Natural killer cell (primary cell): ENCODE measurements around the gene EEPD1. TPM values are rescaled to one million over a fixed set of nuclear protein-coding genes. Genes with fewer than 3 reads are reported as not detected.
A peak's percentile ranks its signal among the peaks of the same experiment; 100 is the strongest.

Experiments used
- ATAC-seq, 3 donors: fragments of 150-1000 bp in 2 of 3; fragments of 200-7000 bp in 1 of 3; cut with Tn5 transposase; 1 replicate in 1 of 3; 2 replicates in 2 of 3; pipeline ENCODE4 v1.10.0; 2021; ENCODE audit warnings: mild to moderate bottlenecking in 2 of 3, moderate library complexity in 2 of 3
- DNase-seq, 2 donors: peaks; one replicate each; pipeline versions ENCODE4 v3.0.0 to v3.0.0-alpha.2; 2013 to 2021; ENCODE audit warnings: mixed read lengths in 1 of 2
- H3K27ac ChIP-seq: one replicate; pipeline ENCODE4 v1.5.1; 2013; ENCODE audit warnings: mild to moderate bottlenecking, low read length
- H3K27me3 ChIP-seq: one replicate; pipeline ENCODE4 v1.6.1; 2013; ENCODE audit warnings: low read length; ENCODE audit not compliant: control insufficient read depth, insufficient read depth
- H3K36me3 ChIP-seq: one replicate; pipeline ENCODE4 v1.6.1; 2013; ENCODE audit warnings: low read length; ENCODE audit not compliant: control insufficient read depth, insufficient read depth
- H3K4me1 ChIP-seq: one replicate; pipeline ENCODE4 v1.6.1; 2013; ENCODE audit warnings: low read length; ENCODE audit not compliant: control insufficient read depth, insufficient read depth
- H3K4me3 ChIP-seq: one replicate; pipeline ENCODE4 v1.5.1; 2013; ENCODE audit warnings: low read length
- H3K9me3 ChIP-seq: one replicate; pipeline ENCODE4 v1.6.1; 2013; ENCODE audit warnings: low read length; ENCODE audit not compliant: control insufficient read depth, insufficient read depth
- H3K27ac Mint-ChIP-seq, 2 donors: one replicate each; pipeline ENCODE4 v1.8.0; 2022; ENCODE audit warnings: mild to moderate bottlenecking in 2 of 2, mixed read lengths in 2 of 2, moderate library complexity in 1 of 2
- H3K27me3 Mint-ChIP-seq, 2 donors: one replicate each; pipeline ENCODE4 v1.8.0; 2022; ENCODE audit warnings: low read depth in 2 of 2, mixed read lengths in 2 of 2
- H3K36me3 Mint-ChIP-seq: one replicate; pipeline ENCODE4 v1.8.0; 2022; ENCODE audit warnings: mixed read lengths
- H3K4me1 Mint-ChIP-seq, 2 donors: one replicate each; pipeline ENCODE4 v1.8.0; 2022; ENCODE audit warnings: mixed read lengths in 2 of 2
- H3K4me3 Mint-ChIP-seq: one replicate; pipeline ENCODE4 v1.8.0; 2022; ENCODE audit warnings: mild to moderate bottlenecking, moderate library complexity, mixed read lengths
- H3K9me3 Mint-ChIP-seq, 2 donors: one replicate each; pipeline ENCODE4 v1.8.0; 2022; ENCODE audit warnings: mixed read lengths in 2 of 2
- CTCF ChIP-seq: fragments of 200-600 bp; IDR thresholded peaks from one replicate; pipeline ENCODE4 v1.8.0; 2022; ENCODE audit warnings: antibody characterized with exemption
- WGBS: methylation state at CpG from one replicate; pipeline ENCODE4 v1.1.7; 2013; ENCODE audit warnings: missing lambda C conversion rate; ENCODE audit not compliant: insufficient coverage; 5-methylcytosine and 5-hydroxymethylcytosine counted together
- intact Hi-C: fragments of 100-400 bp; cut with micrococcal nuclease; formaldehyde crosslinking; loops from one replicate; pipeline ENCODE4 v1.14.2; 2022
- total RNA-seq, 4 donors: library from RNA; stranded (reverse); fragments of 120-200 nt in 1 of 4; gene quantifications; one replicate each; pipeline versions ENCODE4 v1.2.3 to v1.2.4, GENCODE V29; 2013 to 2022

EEPD1 gene
- total RNA-seq, 3 donors from 2014 or later (not counting 1 experiment from before 2014, with no cell fraction given): 0.45 to 4.9 (median 1.4) TPM

- Mint-ChIP-seq H3K27me3 (peaks cover 0 to 7% of the 10 kb centered on the region in 2 donors), H3K4me1 (no peaks in the 10 kb centered on the region), H3K27ac (no peak overlapping the region), H3K36me3 (no peaks in the 10 kb centered on the region), H3K9me3 (no peaks in the 10 kb centered on the region), H3K4me3 (no peak overlapping the region)
- H3K9me3 ChIP-seq: no peaks in the 10 kb centered on the region
- no peak for DNase-seq
- no peaks in the 10 kb centered on the region for H3K36me3 ChIP-seq
- no peak for TF ChIP-seq CTCF
- ATAC-seq: peak in 1 of 3 donors; percentile 65
- H3K4me3 ChIP-seq: no peak overlapping the region
- H3K27ac ChIP-seq: no peak overlapping the region
- WGBS: 59% methylated on average over 11 of the region's 11 CpGs
- peaks cover 9% of the 10 kb centered on the region for H3K4me1 ChIP-seq
- no peaks in the 10 kb centered on the region for H3K27me3 ChIP-seq
- intact Hi-C loops: no loop called here
These were observed 39.2 kb downstream of the EEPD1 start for GRCh38 chr7:36192053-36192824.

GRCh38 chr7:36192877-36193276 lies 39.8 kb downstream of the EEPD1 start:
- H3K36me3 Mint-ChIP-seq: no peaks in the 10 kb centered on the region
- intact Hi-C loops: no loop called here
- Histone ChIP-seq H3K36me3 (no peaks in the 10 kb centered on the region), H3K4me3 (no peak overlapping the region), H3K27me3 (no peaks in the 10 kb centered on the region), H3K4me1 (peaks cover 9% of the 10 kb centered on the region), H3K9me3 (no peaks in the 10 kb centered on the region), H3K27ac (no peak overlapping the region)
- ATAC-seq: no peak
- no peaks in the 10 kb centered on the region for H3K4me1 Mint-ChIP-seq
- H3K4me3 Mint-ChIP-seq: no peak overlapping the region
- WGBS: 95% methylated on average over 7 of the region's 7 CpGs
- H3K27me3 Mint-ChIP-seq: peaks cover 0 to 6% of the 10 kb centered on the region in 2 donors
- no peak for DNase-seq
- TF ChIP-seq CTCF: no peak
- H3K9me3 Mint-ChIP-seq: no peaks in the 10 kb centered on the region
- H3K27ac Mint-ChIP-seq: no peak overlapping the region

GRCh38 chr7:36198854-36199266 lies 45.8 kb downstream of the EEPD1 start:
- Mint-ChIP-seq H3K9me3 (no peaks in the 10 kb centered on the region), H3K4me3 (no peak overlapping the region), H3K27me3 (peaks cover 0 to 9% of the 10 kb centered on the region in 2 donors), H3K36me3 (no peaks in the 10 kb centered on the region), H3K27ac (no peak overlapping the region), H3K4me1 (no peaks in the 10 kb centered on the region)
- no peak for TF ChIP-seq CTCF
- no peaks in the 10 kb centered on the region for H3K27me3 ChIP-seq
- no peaks in the 10 kb centered on the region for H3K36me3 ChIP-seq
- H3K9me3 ChIP-seq: no peaks in the 10 kb centered on the region
- no peak overlapping the region for H3K27ac ChIP-seq
- no peak overlapping the region for H3K4me3 ChIP-seq
- intact Hi-C loops: no loop called here
- WGBS: 66% methylated on average over 3 of the region's 4 CpGs
- no peak for ATAC-seq
- no peak for DNase-seq
- H3K4me1 ChIP-seq: peaks cover 9% of the 10 kb centered on the region

- Histone ChIP-seq H3K36me3 (no peaks in the 10 kb centered on the region), H3K27ac (no peak overlapping the region), H3K4me1 (peaks cover 9% of the 10 kb centered on the region), H3K27me3 (no peaks in the 10 kb centered on the region), H3K4me3 (no peak overlapping the region), H3K9me3 (no peaks in the 10 kb centered on the region)
- H3K36me3 Mint-ChIP-seq: no peaks in the 10 kb centered on the region
- H3K9me3 Mint-ChIP-seq: no peaks in the 10 kb centered on the region
- H3K4me1 Mint-ChIP-seq: no peaks in the 10 kb centered on the region
- H3K4me3 Mint-ChIP-seq: no peak overlapping the region
- no peak overlapping the region for H3K27ac Mint-ChIP-seq
- TF ChIP-seq CTCF: no peak
- intact Hi-C loops: no loop called here
- WGBS: 94% methylated on average over 1 of the region's 1 CpG
- H3K27me3 Mint-ChIP-seq: peaks cover 0 to 9% of the 10 kb centered on the region in 2 donors
- ATAC-seq (no peak), DNase-seq (no peak)
These were observed 46.3 kb downstream of the EEPD1 start for GRCh38 chr7:36199329-36199728.
